HepG2 (cell line): ENCODE data around the gene GPR137. TPM values are rescaled to one million over a fixed set of nuclear protein-coding genes. Genes with fewer than 3 reads are reported as not detected.
A peak's percentile ranks its signal among the peaks of the same experiment; 100 is the strongest.

Experiments
- CBX5 ChIP-seq: sonication (generic); formaldehyde crosslinking; IDR thresholded peaks from 2 replicates; pipeline ENCODE4 v1.4.0; 2020; ENCODE audit warnings: missing genetic modification reagents, borderline replicate concordance
- CCDC6 ChIP-seq: sonication (generic); formaldehyde crosslinking; IDR thresholded peaks from 2 replicates; pipeline ENCODE4 v1.8.1; 2022; ENCODE audit warnings: mild to moderate bottlenecking, missing genetic modification reagents, moderate library complexity
- ETV6 ChIP-seq: sonication (generic); formaldehyde crosslinking; conservative IDR thresholded peaks from 2 replicates; pipeline ENCODE4 v1.4.0; 2020; ENCODE audit warnings: missing genetic modification reagents
- GABPB1 ChIP-seq: IDR thresholded peaks from 2 replicates; pipeline ENCODE4 v1.6.1; 2016; ENCODE audit warnings: mild to moderate bottlenecking, missing genetic modification reagents, moderate library complexity, missing compliant biosample characterization
- HNRNPK ChIP-seq: fragments of 200-400 bp; formaldehyde crosslinking; IDR thresholded peaks from 2 replicates; pipeline ENCODE4 v1.6.1; 2018; ENCODE audit warnings: low read length, low read depth, moderate library complexity, mild to moderate bottlenecking; ENCODE audit not compliant: poor library complexity, severe bottlenecking
- IKZF5 ChIP-seq: IDR thresholded peaks from 2 replicates; pipeline ENCODE4 v1.6.1; 2018; ENCODE audit warnings: missing genetic modification reagents, mild to moderate bottlenecking, missing compliant biosample characterization
- KDM3A ChIP-seq: IDR thresholded peaks from 2 replicates; pipeline ENCODE4 v1.6.1; 2018; ENCODE audit warnings: low read depth, missing compliant biosample characterization
- KDM5A ChIP-seq: fragments of 200-600 bp; sonication (generic); IDR thresholded peaks from 2 replicates; pipeline ENCODE4 v1.7.0; 2018; ENCODE audit warnings: antibody characterized with exemption, mild to moderate bottlenecking, low read length, borderline replicate concordance
- NFATC3 ChIP-seq: sonication (generic); formaldehyde crosslinking; IDR thresholded peaks from 2 replicates; pipeline ENCODE4 v1.5.1; 2020; ENCODE audit warnings: mild to moderate bottlenecking, missing genetic modification reagents
- SPEN ChIP-seq: sonication (generic); formaldehyde crosslinking; IDR thresholded peaks from 2 replicates; pipeline ENCODE4 v1.5.1; 2020; ENCODE audit warnings: low read depth, mild to moderate bottlenecking, missing genetic modification reagents
- THAP7 ChIP-seq: sonication (generic); formaldehyde crosslinking; IDR thresholded peaks from 2 replicates; pipeline ENCODE4 v1.8.1; 2023; ENCODE audit warnings: mild to moderate bottlenecking, missing genetic modification reagents
- THAP8 ChIP-seq: sonication (generic); formaldehyde crosslinking; IDR thresholded peaks from 2 replicates; pipeline ENCODE4 v1.5.1; 2020; ENCODE audit warnings: missing genetic modification reagents, mild to moderate bottlenecking, borderline replicate concordance
- ZNF407 ChIP-seq: sonication (generic); formaldehyde crosslinking; IDR thresholded peaks from one replicate; pipeline ENCODE4 v1.5.1; 2020; ENCODE audit warnings: mild to moderate bottlenecking, missing genetic modification reagents; ENCODE audit errors: not compliant biosample characterization
- ZNF484 ChIP-seq: sonication (generic); formaldehyde crosslinking; IDR thresholded peaks from 2 replicates; pipeline ENCODE4 v1.5.1; 2020; ENCODE audit warnings: mild to moderate bottlenecking, low read depth, missing genetic modification reagents, borderline replicate concordance
- ZNF605 ChIP-seq: sonication (generic); formaldehyde crosslinking; IDR thresholded peaks from 2 replicates; pipeline ENCODE4 v1.8.0; 2022; ENCODE audit warnings: mild to moderate bottlenecking, missing genetic modification reagents
- ZNF883 ChIP-seq: sonication (generic); formaldehyde crosslinking; IDR thresholded peaks from 2 replicates; pipeline ENCODE4 v1.5.1; 2020; ENCODE audit warnings: mild to moderate bottlenecking, missing genetic modification reagents; ENCODE audit errors: not compliant biosample characterization
- polyA plus RNA-seq, 8 experiments: library from polyadenylated mRNA; depleted of rRNA in 3 of 8; stranded (reverse) in 7 of 8; unstranded in 1 of 8; fragments of >200 nt; fragmentation: Illumina TruSeq in 4 of 8; extraction: Trizol in 4 of 8; gene quantifications; 2 replicates each; pipeline versions ENCODE4 v1.2.1 to v1.2.3, GENCODE V29; 2011 to 2016; ENCODE audit warnings: low read depth in 4 of 8, missing spikeins in 1 of 8, mixed read lengths in 1 of 8; ENCODE audit not compliant: insufficient read depth in 1 of 8
- total RNA-seq, 5 experiments: library from RNA; depleted of rRNA; stranded (reverse); fragments of >200 nt; fragmentation: Illumina TruSeq; extraction: Trizol; gene quantifications; 2 replicates each; pipeline ENCODE4 v1.2.3, GENCODE V29; 2016; ENCODE audit warnings: low read depth in 1 of 5

The GPR137 gene
- total and polyA plus RNA-seq, 2 of the 13 experiments (the other 11 are each of a cell fraction or from before 2014, with no cell fraction given) = 8.5 to 13.2 TPM

GRCh38 chr11:64237484-64237951, 48.1 kb upstream of the GPR137 start (continued):
- TF ChIP-seq ZNF407 (CRISPR knock-in tag) = no peak
- TF ChIP-seq HNRNPK = no peak
- no peak for TF ChIP-seq CBX5 (CRISPR knock-in tag)
- TF ChIP-seq THAP8 (CRISPR knock-in tag) = no peak
- peak; percentile 62; the same call in 1 of the 2 replicates for TF ChIP-seq IKZF5 (CRISPR knock-in tag)
- no peak for TF ChIP-seq ETV6 (CRISPR knock-in tag)
- TF ChIP-seq ZNF605 = peak; percentile 76; the same call in 1 of the 2 replicates
- peak; percentile 61 for TF ChIP-seq GABPB1 (CRISPR knock-in tag)
- no peak for TF ChIP-seq THAP7
- peak; percentile 40; the same call in 1 of the 2 replicates for TF ChIP-seq KDM3A (CRISPR knock-in tag)
- no peak for TF ChIP-seq ZNF484
- no peak for TF ChIP-seq CCDC6 (CRISPR knock-in tag)
- TF ChIP-seq SPEN (CRISPR knock-in tag) = no peak
- TF ChIP-seq ZNF883 = no peak
- TF ChIP-seq NFATC3 (CRISPR knock-in tag) = no peak
- TF ChIP-seq KDM5A = peak; percentile 30; the same call in 1 of the 2 replicates
